A549 (cell line): Measurements from ENCODE around the gene SMAD9.

Source experiments
- CBX2 ChIP-seq: fragments of 200-600 bp; sonication (generic); IDR thresholded peaks from 2 replicates; pipeline ENCODE4 v1.6.1; 2016; ENCODE audit warnings: low read depth, mild to moderate bottlenecking, borderline replicate concordance
- CBX8 ChIP-seq: fragments of 200-600 bp; sonication (generic); IDR thresholded peaks from 2 replicates; pipeline ENCODE4 v1.6.1; 2016
- CEBPB ChIP-seq, 2 experiments: fragments of >200 bp in 1 of 2; sonication (Bioruptor Twin) in 1 of 2; formaldehyde crosslinking in 1 of 2; IDR thresholded peaks; 2 replicates each; pipeline ENCODE4 v1.6.1; 2012 to 2016
- CHD2 ChIP-seq: fragments of 150-350 bp; IDR thresholded peaks from 2 replicates; pipeline ENCODE4 v1.6.1; 2014; ENCODE audit warnings: low read length; ENCODE audit not compliant: partially characterized antibody
- EP300 ChIP-seq, 2 experiments: fragments of >200 bp; sonication (Bioruptor Twin); formaldehyde crosslinking; IDR thresholded peaks; 2 replicates in 1 of 2; 3 replicates in 1 of 2; pipeline ENCODE4 v1.6.1; 2016 to 2017
- ESRRA ChIP-seq: fragments of 150-350 bp; IDR thresholded peaks from 2 replicates; pipeline ENCODE4 v1.6.1; 2014; ENCODE audit warnings: mild to moderate bottlenecking, low read length, borderline replicate concordance
- HDAC2 ChIP-seq: fragments of 200-600 bp; sonication (generic); IDR thresholded peaks from 2 replicates; pipeline ENCODE4 v1.6.1; 2016
- HOXB13 ChIP-seq: fragments of 250-450 bp; sonication (Bioruptor Pico); IDR thresholded peaks from 2 replicates; pipeline ENCODE4 v1.5.0; 2020; ENCODE audit warnings: low read depth, mild to moderate bottlenecking, moderate library complexity
- JUN ChIP-seq, 2 experiments: fragments of >200 bp; sonication (Bioruptor Twin); formaldehyde crosslinking; IDR thresholded peaks; 2 replicates in 1 of 2; 3 replicates in 1 of 2; pipeline ENCODE4 v1.6.1; 2016 to 2017
- KDM1A ChIP-seq: fragments of 200-600 bp; sonication (generic); IDR thresholded peaks from 2 replicates; pipeline ENCODE4 v1.6.1; 2016; ENCODE audit warnings: low read depth, mild to moderate bottlenecking
- POLR2A ChIP-seq: IDR thresholded peaks from 2 replicates; pipeline ENCODE4 v1.6.1; 2012; ENCODE audit warnings: mild to moderate bottlenecking, low read length
- RCOR1 ChIP-seq: fragments of 150-350 bp; IDR thresholded peaks from 2 replicates; pipeline ENCODE4 v1.6.1; 2014; ENCODE audit warnings: antibody characterized with exemption, low read length, low read depth
- TF ChIP-seq, protein P1 (sequence below): fragments of >200 bp; sonication (Bioruptor Twin); formaldehyde crosslinking; IDR thresholded peaks from 3 replicates; pipeline ENCODE4 v1.5.1; 2016
- TF ChIP-seq, protein P2 (sequence below): fragments of 450-650 bp; IDR thresholded peaks from 2 replicates; pipeline ENCODE4 v1.6.1; 2014; ENCODE audit warnings: antibody characterized with exemption

DNA sequence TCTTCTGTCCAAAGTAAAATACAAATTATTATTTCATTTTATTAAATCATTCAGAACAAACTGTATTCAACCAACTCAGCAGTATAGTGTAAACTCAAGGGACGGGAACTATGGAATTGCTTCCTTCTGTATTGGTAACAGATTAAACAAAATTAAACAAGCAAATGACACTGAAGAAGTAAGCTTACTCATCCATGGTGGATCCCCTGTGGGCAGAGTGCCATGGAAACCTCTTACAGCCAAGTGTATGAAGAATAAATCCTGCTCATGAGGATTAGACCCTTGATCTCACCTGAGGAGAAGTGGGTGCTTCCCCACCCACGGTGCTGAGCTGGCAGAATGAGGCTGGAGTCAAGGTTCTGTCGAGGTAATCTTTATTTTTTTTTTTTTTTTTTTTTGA is 119.0 kb downstream of the SMAD9 start:
- TF ChIP-seq HOXB13 (CRISPR knock-in tag), result no peak
- TF ChIP-seq, protein P1, sequence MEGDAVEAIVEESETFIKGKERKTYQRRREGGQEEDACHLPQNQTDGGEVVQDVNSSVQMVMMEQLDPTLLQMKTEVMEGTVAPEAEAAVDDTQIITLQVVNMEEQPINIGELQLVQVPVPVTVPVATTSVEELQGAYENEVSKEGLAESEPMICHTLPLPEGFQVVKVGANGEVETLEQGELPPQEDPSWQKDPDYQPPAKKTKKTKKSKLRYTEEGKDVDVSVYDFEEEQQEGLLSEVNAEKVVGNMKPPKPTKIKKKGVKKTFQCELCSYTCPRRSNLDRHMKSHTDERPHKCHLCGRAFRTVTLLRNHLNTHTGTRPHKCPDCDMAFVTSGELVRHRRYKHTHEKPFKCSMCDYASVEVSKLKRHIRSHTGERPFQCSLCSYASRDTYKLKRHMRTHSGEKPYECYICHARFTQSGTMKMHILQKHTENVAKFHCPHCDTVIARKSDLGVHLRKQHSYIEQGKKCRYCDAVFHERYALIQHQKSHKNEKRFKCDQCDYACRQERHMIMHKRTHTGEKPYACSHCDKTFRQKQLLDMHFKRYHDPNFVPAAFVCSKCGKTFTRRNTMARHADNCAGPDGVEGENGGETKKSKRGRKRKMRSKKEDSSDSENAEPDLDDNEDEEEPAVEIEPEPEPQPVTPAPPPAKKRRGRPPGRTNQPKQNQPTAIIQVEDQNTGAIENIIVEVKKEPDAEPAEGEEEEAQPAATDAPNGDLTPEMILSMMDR, result no peak
- TF ChIP-seq CBX2, result no peak
- TF ChIP-seq POLR2A, result no peak
- TF ChIP-seq JUN (IDR thresholded peaks at IDR 0.05), result no peak
- TF ChIP-seq EP300 (IDR thresholded peaks at IDR 0.05), result no peak
- TF ChIP-seq, protein P2, sequence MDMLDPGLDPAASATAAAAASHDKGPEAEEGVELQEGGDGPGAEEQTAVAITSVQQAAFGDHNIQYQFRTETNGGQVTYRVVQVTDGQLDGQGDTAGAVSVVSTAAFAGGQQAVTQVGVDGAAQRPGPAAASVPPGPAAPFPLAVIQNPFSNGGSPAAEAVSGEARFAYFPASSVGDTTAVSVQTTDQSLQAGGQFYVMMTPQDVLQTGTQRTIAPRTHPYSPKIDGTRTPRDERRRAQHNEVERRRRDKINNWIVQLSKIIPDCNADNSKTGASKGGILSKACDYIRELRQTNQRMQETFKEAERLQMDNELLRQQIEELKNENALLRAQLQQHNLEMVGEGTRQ, result no peak
- no peak for TF ChIP-seq CHD2
- no peak for TF ChIP-seq KDM1A
- no peak for TF ChIP-seq CBX8
- TF ChIP-seq RCOR1, result no peak
- no peak for TF ChIP-seq HDAC2
- no peak for TF ChIP-seq ESRRA
- no peak for TF ChIP-seq CEBPB (IDR thresholded peaks at IDR 0.05)
